GM12878 (cell line): ENCODE data around the gene FOXK1. TPM values are rescaled to one million over a fixed set of nuclear protein-coding genes. Genes with fewer than 3 reads are reported as not detected.

Experiments used
- ATAC-seq: fragments of 200-7000 bp; cut with Tn5 transposase; 3 replicates; pipeline ENCODE4 v1.9.1; 2020; ENCODE audit warnings: mild to moderate bottlenecking, moderate library complexity
- BruUV-seq: library from RNA; stranded (reverse); fragments of 400-500 nt; replicated peaks from 2 replicates; lab custom pipeline; 2021; lab: Mats Ljungman, UMichigan
- CTCF ChIA-PET: fragments of 300-600 bp; sonication (Branson Sonifier 250); formaldehyde crosslinking; extraction: SDS; loops from one replicate; lab custom pipeline; 2021; ENCODE audit warnings: inconsistent platforms; lab: Yijun Ruan, JAX
- POLR2A ChIA-PET: fragments of 350-600 bp; formaldehyde crosslinking; extraction: SDS; loops from one replicate; lab custom pipeline; 2021; ENCODE audit warnings: inconsistent platforms; lab: Charles Lee
- RAD21 ChIA-PET: fragments of 300-600 bp; sonication (Branson Sonifier 250); formaldehyde crosslinking; loops from one replicate; lab custom pipeline; 2023; ENCODE audit warnings: antibody characterized with exemption; ENCODE audit not compliant: unreplicated experiment; lab: Charles Lee
- SMC1A ChIA-PET: fragments of 300-600 bp; sonication (Branson Sonifier 250); formaldehyde crosslinking; loops from one replicate; lab custom pipeline; 2023; ENCODE audit not compliant: unreplicated experiment, uncharacterized antibody; lab: Charles Lee
- DNase-seq: peaks from one replicate; pipeline ENCODE4 v3.0.0-alpha.2; 2011; ENCODE audit warnings: low read depth, low spot score
- FAIRE-seq: peaks from 3 replicates; lab custom pipeline; 2011; peaks lifted over from hg19 to GRCh38; lab: Jason Lieb, UNC
- H2AFZ ChIP-seq: 2 replicates; pipeline ENCODE4 v1.6.0; 2011; ENCODE audit warnings: low read depth, low read length, control low read depth; ENCODE audit not compliant: control insufficient read depth
- H3K27ac ChIP-seq: 2 replicates; pipeline ENCODE4 v1.5.1; 2011; ENCODE audit warnings: control low read depth; ENCODE audit not compliant: control insufficient read depth, insufficient read depth
- H3K27me3 ChIP-seq, 2 experiments: replicated peaks in 1 of 2; 2 replicates each; pipeline versions ENCODE4 v1.6.0 to v1.6.1; 2011; ENCODE audit warnings: low read length in 1 of 2; ENCODE audit not compliant: control insufficient read depth in 2 of 2, insufficient read depth in 2 of 2
- H3K36me3 ChIP-seq, 2 experiments: 2 replicates each; pipeline ENCODE4 v1.5.1; 2011; ENCODE audit warnings: low read length in 1 of 2; ENCODE audit not compliant: control insufficient read depth in 2 of 2, insufficient read depth in 2 of 2
- H3K4me1 ChIP-seq: 2 replicates; pipeline ENCODE4 v1.6.1; 2011; ENCODE audit warnings: mild to moderate bottlenecking, low read length, moderate library complexity, mixed read lengths; ENCODE audit not compliant: control insufficient read depth, insufficient read depth
- H3K4me2 ChIP-seq: 2 replicates; pipeline ENCODE4 v1.6.0; 2011; ENCODE audit warnings: control low read depth; ENCODE audit not compliant: control insufficient read depth, insufficient read depth
- H3K4me3 ChIP-seq: fragments of 200-600 bp; sonication (generic); 2 replicates; pipeline ENCODE4 v1.5.1; 2016
- H3K79me2 ChIP-seq: 2 replicates; pipeline ENCODE4 v1.6.0; 2011; ENCODE audit warnings: low read length; ENCODE audit not compliant: control insufficient read depth, insufficient read depth
- H3K9ac ChIP-seq: 2 replicates; pipeline ENCODE4 v1.8.0; 2011; ENCODE audit warnings: low read length, control low read depth, mixed read lengths; ENCODE audit not compliant: control insufficient read depth, insufficient read depth
- H3K9me3 ChIP-seq: replicated peaks from 3 replicates; pipeline ENCODE4 v1.5.1; 2011; ENCODE audit warnings: mild to moderate bottlenecking, low read length; ENCODE audit not compliant: control insufficient read depth, insufficient read depth
- H4K20me1 ChIP-seq: 2 replicates; pipeline ENCODE4 v1.6.0; 2011; ENCODE audit not compliant: control insufficient read depth, insufficient read depth
- ASH2L ChIP-seq: fragments of 300-600, 200-600 bp; sonication (generic); IDR thresholded peaks from 2 replicates; pipeline ENCODE4 v1.6.1; 2017; ENCODE audit warnings: low read depth, mild to moderate bottlenecking, borderline replicate concordance
- BRCA1 ChIP-seq: IDR thresholded peaks from 2 replicates; pipeline ENCODE4 v1.6.1; 2011; ENCODE audit warnings: low read depth, low read length, improper control_type of control experiment
- EED ChIP-seq: sonication (generic); IDR thresholded peaks from 2 replicates; pipeline ENCODE4 v1.6.1; 2016; ENCODE audit warnings: antibody characterized with exemption, low read depth
- KLF5 ChIP-seq: fragments of 450-650 bp; IDR thresholded peaks from 2 replicates; pipeline ENCODE4 v1.6.1; 2014; ENCODE audit warnings: mild to moderate bottlenecking; ENCODE audit not compliant: partially characterized antibody
- SREBF2 ChIP-seq: IDR thresholded peaks from 2 replicates; pipeline ENCODE4 v1.6.1; 2012; ENCODE audit warnings: mild to moderate bottlenecking, low read length
- SUPT20H ChIP-seq: IDR thresholded peaks from 2 replicates; pipeline ENCODE4 v1.6.1; 2011; ENCODE audit warnings: low read depth, mild to moderate bottlenecking, low read length, moderate library complexity, borderline replicate concordance; ENCODE audit not compliant: control insufficient read depth
- WGBS: methylation state at CpG from one replicate; pipeline ENCODE4 v1.1.6; 2016; ENCODE audit warnings: low lambda C conversion rate; ENCODE audit not compliant: insufficient replicate concordance, insufficient coverage; ENCODE audit errors: missing lambda C conversion rate; 5-methylcytosine and 5-hydroxymethylcytosine counted together
- in situ Hi-C: fragments of 300-500 bp; cut with MboI; formaldehyde crosslinking; loops from 9 replicates; pipeline ENCODE4 v1.14.3; 2018; ENCODE audit warnings: mixed read lengths
- intact Hi-C: fragments of 100-400 bp; cut with micrococcal nuclease; formaldehyde crosslinking; loops from one replicate; pipeline ENCODE4 v1.14.2; 2022; ENCODE audit not compliant: unreplicated experiment
- polyA plus RNA-seq, 11 experiments: library from polyadenylated mRNA; depleted of rRNA in 4 of 11; unstranded in 6 of 11; stranded (reverse) in 5 of 11; fragments of >200 nt; fragmentation: Nextera tagmentation in 4 of 11; fragmentation: Illumina TruSeq in 1 of 11; extraction: Ambion mirVana in 4 of 11; extraction: Trizol in 1 of 11; gene quantifications; 1 replicate in 1 of 11; 2 replicates in 10 of 11; pipeline versions ENCODE4 v1.2.1 to v1.2.3, GENCODE V29; 2011 to 2016; ENCODE audit warnings: inconsistent platforms in 2 of 11, missing spikeins in 2 of 11, low read depth in 1 of 11
- total RNA-seq, 4 experiments: library from RNA; depleted of rRNA in 3 of 4; stranded (reverse); fragments of >200 nt in 3 of 4; fragmentation: Illumina TruSeq in 1 of 4; extraction: Trizol in 1 of 4; gene quantifications; 2 replicates each; pipeline versions ENCODE4 v1.2.1 to v1.2.3, GENCODE V29; 2013 to 2021
- TF ChIP-seq, protein P1 (sequence below): fragments of 450-650 bp; IDR thresholded peaks from 2 replicates; pipeline ENCODE4 v1.6.1; 2017; ENCODE audit warnings: antibody characterized with exemption, mild to moderate bottlenecking, moderate library complexity
- TF ChIP-seq, protein P2 (sequence below): fragments of 450-650 bp; IDR thresholded peaks from 2 replicates; pipeline ENCODE4 v1.6.1; 2016; ENCODE audit warnings: mild to moderate bottlenecking, moderate library complexity, borderline replicate concordance

FOXK1 gene
- total and polyA plus RNA-seq, 10 of the 15 experiments (the other 5 are each of a cell fraction or from before 2014, with no cell fraction given): 0.24 to 31.8 (median 4.5) TPM

DNA sequence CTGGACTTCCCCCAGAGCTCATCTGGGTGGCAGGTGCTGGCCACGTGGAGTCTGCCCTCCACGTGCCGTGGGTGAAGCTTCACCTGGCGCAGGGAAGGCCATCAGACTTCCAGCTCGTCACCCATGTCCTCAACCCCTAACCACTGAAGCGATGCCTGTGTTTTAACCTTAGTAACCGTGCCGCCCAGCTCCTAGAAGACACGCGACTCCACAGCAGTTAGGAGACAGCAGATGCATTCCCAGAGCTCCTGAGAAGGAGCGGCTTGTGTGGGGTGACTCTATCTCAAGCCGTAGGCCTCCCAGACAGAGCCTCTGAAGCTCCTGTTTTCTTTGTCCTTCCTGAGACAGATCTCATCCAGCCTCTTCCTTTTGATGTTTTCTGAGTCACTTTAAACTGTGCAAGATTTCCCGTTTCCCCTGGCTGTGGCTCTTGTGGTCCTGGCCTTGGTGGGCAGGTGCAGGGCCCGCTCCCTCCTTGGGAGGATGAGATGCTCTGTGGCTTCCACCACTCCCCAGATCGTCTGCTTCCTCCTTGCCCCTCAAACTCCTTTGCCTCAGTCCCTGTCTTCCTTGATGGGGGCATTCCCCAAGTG, 51.9 kb downstream of the FOXK1 start:
- H4K20me1 ChIP-seq: no peaks in the 10 kb centered on the region
- TF ChIP-seq KLF5: no peak
- TF ChIP-seq, protein P1, sequence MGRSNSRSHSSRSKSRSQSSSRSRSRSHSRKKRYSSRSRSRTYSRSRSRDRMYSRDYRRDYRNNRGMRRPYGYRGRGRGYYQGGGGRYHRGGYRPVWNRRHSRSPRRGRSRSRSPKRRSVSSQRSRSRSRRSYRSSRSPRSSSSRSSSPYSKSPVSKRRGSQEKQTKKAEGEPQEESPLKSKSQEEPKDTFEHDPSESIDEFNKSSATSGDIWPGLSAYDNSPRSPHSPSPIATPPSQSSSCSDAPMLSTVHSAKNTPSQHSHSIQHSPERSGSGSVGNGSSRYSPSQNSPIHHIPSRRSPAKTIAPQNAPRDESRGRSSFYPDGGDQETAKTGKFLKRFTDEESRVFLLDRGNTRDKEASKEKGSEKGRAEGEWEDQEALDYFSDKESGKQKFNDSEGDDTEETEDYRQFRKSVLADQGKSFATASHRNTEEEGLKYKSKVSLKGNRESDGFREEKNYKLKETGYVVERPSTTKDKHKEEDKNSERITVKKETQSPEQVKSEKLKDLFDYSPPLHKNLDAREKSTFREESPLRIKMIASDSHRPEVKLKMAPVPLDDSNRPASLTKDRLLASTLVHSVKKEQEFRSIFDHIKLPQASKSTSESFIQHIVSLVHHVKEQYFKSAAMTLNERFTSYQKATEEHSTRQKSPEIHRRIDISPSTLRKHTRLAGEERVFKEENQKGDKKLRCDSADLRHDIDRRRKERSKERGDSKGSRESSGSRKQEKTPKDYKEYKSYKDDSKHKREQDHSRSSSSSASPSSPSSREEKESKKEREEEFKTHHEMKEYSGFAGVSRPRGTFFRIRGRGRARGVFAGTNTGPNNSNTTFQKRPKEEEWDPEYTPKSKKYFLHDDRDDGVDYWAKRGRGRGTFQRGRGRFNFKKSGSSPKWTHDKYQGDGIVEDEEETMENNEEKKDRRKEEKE: no peak
- no peak for TF ChIP-seq SUPT20H
- no peak for TF ChIP-seq EED
- TF ChIP-seq BRCA1: no peak
- TF ChIP-seq, protein P2, sequence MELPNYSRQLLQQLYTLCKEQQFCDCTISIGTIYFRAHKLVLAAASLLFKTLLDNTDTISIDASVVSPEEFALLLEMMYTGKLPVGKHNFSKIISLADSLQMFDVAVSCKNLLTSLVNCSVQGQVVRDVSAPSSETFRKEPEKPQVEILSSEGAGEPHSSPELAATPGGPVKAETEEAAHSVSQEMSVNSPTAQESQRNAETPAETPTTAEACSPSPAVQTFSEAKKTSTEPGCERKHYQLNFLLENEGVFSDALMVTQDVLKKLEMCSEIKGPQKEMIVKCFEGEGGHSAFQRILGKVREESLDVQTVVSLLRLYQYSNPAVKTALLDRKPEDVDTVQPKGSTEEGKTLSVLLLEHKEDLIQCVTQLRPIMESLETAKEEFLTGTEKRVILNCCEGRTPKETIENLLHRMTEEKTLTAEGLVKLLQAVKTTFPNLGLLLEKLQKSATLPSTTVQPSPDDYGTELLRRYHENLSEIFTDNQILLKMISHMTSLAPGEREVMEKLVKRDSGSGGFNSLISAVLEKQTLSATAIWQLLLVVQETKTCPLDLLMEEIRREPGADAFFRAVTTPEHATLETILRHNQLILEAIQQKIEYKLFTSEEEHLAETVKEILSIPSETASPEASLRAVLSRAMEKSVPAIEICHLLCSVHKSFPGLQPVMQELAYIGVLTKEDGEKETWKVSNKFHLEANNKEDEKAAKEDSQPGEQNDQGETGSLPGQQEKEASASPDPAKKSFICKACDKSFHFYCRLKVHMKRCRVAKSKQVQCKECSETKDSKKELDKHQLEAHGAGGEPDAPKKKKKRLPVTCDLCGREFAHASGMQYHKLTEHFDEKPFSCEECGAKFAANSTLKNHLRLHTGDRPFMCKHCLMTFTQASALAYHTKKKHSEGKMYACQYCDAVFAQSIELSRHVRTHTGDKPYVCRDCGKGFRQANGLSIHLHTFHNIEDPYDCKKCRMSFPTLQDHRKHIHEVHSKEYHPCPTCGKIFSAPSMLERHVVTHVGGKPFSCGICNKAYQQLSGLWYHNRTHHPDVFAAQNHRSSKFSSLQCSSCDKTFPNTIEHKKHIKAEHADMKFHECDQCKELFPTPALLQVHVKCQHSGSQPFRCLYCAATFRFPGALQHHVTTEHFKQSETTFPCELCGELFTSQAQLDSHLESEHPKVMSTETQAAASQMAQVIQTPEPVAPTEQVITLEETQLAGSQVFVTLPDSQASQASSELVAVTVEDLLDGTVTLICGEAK: no peak
- TF ChIP-seq SREBF2: no peak
- no peak for TF ChIP-seq ASH2L

More for the DNA sequence above, 51.9 kb downstream of the FOXK1 start:
- in situ Hi-C loops (no loop called here), intact Hi-C loops (no loop called here)
- Histone ChIP-seq H3K36me3 (peaks cover 3 to 5% of the 10 kb centered on the region in 2 experiments; a peak in 3 of 4 replicates), H3K27me3 (no peaks in the 10 kb centered on the region), H2AFZ (no peak overlapping the region), H3K27ac (no peak overlapping the region), H3K4me1 (no peaks in the 10 kb centered on the region), H3K9me3 (no peaks in the 10 kb centered on the region), H3K79me2 (peaks cover 2% of the 10 kb centered on the region), H3K9ac (no peak overlapping the region), H3K4me3 (no peak overlapping the region), H3K4me2 (no peak overlapping the region)
- RAD21 ChIA-PET: no interaction called here
- POLR2A ChIA-PET: no interaction called here
- SMC1A ChIA-PET: interaction anchor here (1.1 kb wide), 1 partner anchor 60 kb away, joined by 3 read pairs; no protein-coding TSS in a partner anchor
- CTCF ChIA-PET: no interaction called here
- no TSS peak for BruUV-seq
- FAIRE-seq (peak; percentile 78), DNase-seq (no peak), ATAC-seq (no peak)
- 68% methylated on average over 15 of the region's 15 CpGs for WGBS
